KOPT-K1 (cell line): ENCODE results near the gene PTPA.
"Not testable (repeated sequence)": the region's sequence is repeated elsewhere in the genome, so short reads cannot be mapped to it uniquely, and the experiment has no call there.

Experiments
- H3K27ac ChIP-seq: fragments of 200-600 bp; sonication (generic); 2 replicates; pipeline ENCODE4 v1.5.1; 2016; ENCODE audit warnings: antibody characterized with exemption, mild to moderate bottlenecking, low read depth, low read length; ENCODE audit not compliant: poor library complexity, severe bottlenecking
- H3K36me3 ChIP-seq: fragments of 200-600 bp; sonication (generic); 2 replicates; pipeline ENCODE4 v1.5.1; 2017; ENCODE audit warnings: antibody characterized with exemption, mild to moderate bottlenecking, low read length, moderate library complexity; ENCODE audit not compliant: insufficient read depth
- H3K9me3 ChIP-seq: fragments of 200-600 bp; sonication (generic); 2 replicates; pipeline ENCODE4 v1.5.1; 2017; ENCODE audit warnings: antibody characterized with exemption, low read length, mild to moderate bottlenecking; ENCODE audit not compliant: insufficient read depth, poor library complexity, severe bottlenecking

The PTPA gene

GRCh38 chr9:129194221-129194620 is 83.0 kb downstream of the PTPA start:
- Histone ChIP-seq H3K9me3 (peaks cover 7% of the 10 kb centered on the region), H3K27ac (no peak overlapping the region), H3K36me3 (no peaks in the 10 kb centered on the region)

- no peaks in the 10 kb centered on the region for H3K36me3 ChIP-seq
- peaks cover 7% of the 10 kb centered on the region for H3K9me3 ChIP-seq
- H3K27ac ChIP-seq: no peak overlapping the region
These were observed 84.4 kb downstream of the PTPA start for GRCh38 chr9:129195606-129196005.

- not testable (repeated sequence) for H3K9me3 ChIP-seq, H3K36me3 ChIP-seq, H3K27ac ChIP-seq
These were observed 85.8 kb downstream of the PTPA start for GRCh38 chr9:129197045-129197444.

GRCh38 chr9:129197978-129198318 is 86.7 kb downstream of the PTPA start:
- H3K9me3 ChIP-seq: no peaks in the 10 kb centered on the region
- no peak overlapping the region for H3K27ac ChIP-seq
- no peaks in the 10 kb centered on the region for H3K36me3 ChIP-seq
